Cardiac muscle cell (in vitro differentiated cells and primary cell): Measurements from ENCODE around the gene DLG5. TPM values are rescaled to one million over a fixed set of nuclear protein-coding genes. Genes with fewer than 3 reads are reported as not detected.
A peak's percentile ranks its signal among the peaks of the same experiment; 100 is the strongest.

ENCODE experiments used
- DNase-seq, 2 donors: peaks; one replicate each; pipeline versions ENCODE4 v3.0.0 to v3.0.0-alpha.2; 2010 to 2017; ENCODE audit warnings: low read depth in 1 of 2, low spot score in 1 of 2
- H3K27ac ChIP-seq: fragments of 200-600 bp; sonication (generic); 2 replicates; pipeline ENCODE4 v1.5.1; 2016
- H3K27me3 ChIP-seq: fragments of 200-600 bp; sonication (generic); 2 replicates; pipeline ENCODE4 v1.6.0; 2016; ENCODE audit warnings: control low read depth
- H3K36me3 ChIP-seq: fragments of 200-600 bp; sonication (generic); 2 replicates; pipeline ENCODE4 v1.5.1; 2016; ENCODE audit warnings: control low read depth
- H3K4me1 ChIP-seq: fragments of 200-600 bp; sonication (generic); 2 replicates; pipeline ENCODE4 v1.8.1; 2017; ENCODE audit warnings: low read depth, mild to moderate bottlenecking, mixed run types
- H3K4me3 ChIP-seq: fragments of 200-600 bp; sonication (generic); 2 replicates; pipeline ENCODE4 v1.5.1; 2016; ENCODE audit warnings: mild to moderate bottlenecking
- H3K9me3 ChIP-seq: fragments of 200-600 bp; sonication (generic); 2 replicates; pipeline ENCODE4 v1.5.1; 2017; ENCODE audit warnings: low read depth, mild to moderate bottlenecking, control low read depth
- CTCF ChIP-seq: IDR thresholded peaks from 2 replicates; pipeline ENCODE4 v1.5.1; 2012; ENCODE audit warnings: low read depth, mild to moderate bottlenecking, low read length
- polyA plus RNA-seq: library from polyadenylated mRNA; unstranded; fragments of >200 nt; fragmentation: Nextera tagmentation; extraction: Ambion mirVana; gene quantifications from 2 replicates; pipeline ENCODE4 v1.2.1, GENCODE V29; 2016
- total RNA-seq: library from RNA; depleted of rRNA; stranded (reverse); fragments of >200 nt; gene quantifications from 2 replicates; pipeline ENCODE4 v1.2.3, GENCODE V29; 2016

DLG5 gene
- total and polyA plus RNA-seq, 2 experiments from 2014 or later, result 20.3 to 64.4 TPM

- peaks cover 36% of the 10 kb centered on the region for H3K4me1 ChIP-seq
- H3K9me3 ChIP-seq, result no peaks in the 10 kb centered on the region
- H3K36me3 ChIP-seq, result no peaks in the 10 kb centered on the region
- H3K27me3 ChIP-seq, result no peaks in the 10 kb centered on the region
- no peak overlapping the region for H3K27ac ChIP-seq
- no peak overlapping the region for H3K4me3 ChIP-seq
- peak; percentile 20 for TF ChIP-seq CTCF
- DNase-seq, result no peak
Measured at GRCh38 chr10:77890097-77890496, 36.5 kb downstream of the DLG5 start.

DNA sequence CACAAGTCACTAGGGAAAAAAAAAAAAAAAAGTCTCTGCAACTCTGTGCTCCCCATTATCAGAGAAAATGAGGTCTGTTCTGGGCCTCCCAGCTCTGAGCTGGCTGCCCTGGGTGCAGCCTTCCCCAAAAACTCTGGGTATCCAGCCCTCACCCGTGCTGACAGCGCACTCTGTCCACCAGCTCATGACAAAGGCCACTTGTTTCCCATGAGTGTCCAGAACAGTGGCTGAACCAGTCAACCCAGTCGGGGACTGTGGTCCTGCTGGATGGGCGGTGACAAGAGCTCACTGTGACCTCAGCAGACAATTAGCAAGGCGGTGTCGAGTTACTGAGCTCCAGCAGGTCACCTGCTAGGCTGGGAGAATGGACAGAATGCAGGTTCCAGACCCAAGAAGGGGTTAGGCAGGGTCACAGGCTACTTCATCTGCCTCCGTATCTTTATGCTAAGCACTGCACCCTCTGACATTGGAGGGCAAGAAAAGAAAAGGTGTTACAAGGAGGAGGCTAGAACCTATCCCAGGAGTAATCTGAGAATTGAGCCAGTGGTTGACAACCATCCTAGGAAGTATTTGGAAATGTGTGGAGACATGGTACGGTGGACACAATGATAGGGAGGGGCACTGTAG is 37.2 kb downstream of the DLG5 start:
- H3K27me3 ChIP-seq, result no peaks in the 10 kb centered on the region
- DNase-seq, result peak in 1 of 2 donors; percentile 87
- H3K9me3 ChIP-seq, result no peaks in the 10 kb centered on the region
- H3K27ac ChIP-seq, result peak overlapping the region; percentile 53
- TF ChIP-seq CTCF, result no peak
- no peak overlapping the region for H3K4me3 ChIP-seq
- no peaks in the 10 kb centered on the region for H3K36me3 ChIP-seq
- H3K4me1 ChIP-seq, result peaks cover 36% of the 10 kb centered on the region

GRCh38 chr10:77888356-77888703 is 38.2 kb downstream of the DLG5 start:
- H3K27me3 ChIP-seq, result no peaks in the 10 kb centered on the region
- H3K4me3 ChIP-seq, result no peak overlapping the region
- no peak for TF ChIP-seq CTCF
- H3K27ac ChIP-seq, result peak overlapping the region; percentile 26
- DNase-seq, result peak in 1 of 2 donors; percentile 30
- H3K4me1 ChIP-seq, result peaks cover 36% of the 10 kb centered on the region
- H3K36me3 ChIP-seq, result no peaks in the 10 kb centered on the region
- no peaks in the 10 kb centered on the region for H3K9me3 ChIP-seq

DNA sequence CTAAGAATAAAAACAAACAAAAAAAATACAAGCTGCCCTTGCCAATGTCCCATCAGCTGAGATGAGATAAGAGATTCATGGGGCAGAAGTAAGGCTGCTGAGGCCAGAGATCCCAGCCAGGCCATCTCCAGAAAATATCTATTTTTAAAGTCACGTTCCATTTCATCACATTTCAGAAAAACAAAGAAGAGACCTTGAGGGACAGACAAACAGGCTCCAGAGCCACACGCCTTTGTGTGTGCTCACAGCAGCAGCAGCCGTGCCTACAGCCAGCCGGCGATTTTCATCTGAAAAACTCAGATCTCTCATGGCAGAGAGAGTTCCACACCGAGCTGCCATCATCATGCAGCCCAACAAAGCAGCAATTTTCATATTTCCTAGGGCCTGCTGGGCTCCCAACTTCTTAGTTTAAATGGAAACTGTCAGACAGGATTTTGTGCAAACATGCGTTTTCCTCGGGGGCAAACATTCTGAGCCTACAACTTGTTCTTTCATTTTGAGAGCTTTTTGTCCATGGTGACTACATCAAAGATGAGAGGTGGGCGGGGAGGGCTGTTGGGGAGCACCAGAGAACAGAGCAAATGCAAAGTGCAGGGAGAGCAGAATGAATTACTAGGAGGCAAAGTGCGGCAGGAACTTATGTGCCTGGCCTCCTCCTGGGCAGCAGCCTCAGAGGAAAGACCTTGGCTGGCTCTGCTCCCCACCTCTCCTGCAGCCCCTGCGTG is 38.8 kb downstream of the DLG5 start:
- H3K9me3 ChIP-seq, result no peaks in the 10 kb centered on the region
- TF ChIP-seq CTCF, result no peak
- peak overlapping the region; percentile 26 for H3K27ac ChIP-seq
- DNase-seq, result peak in 1 of 2 donors; percentile 19
- H3K4me1 ChIP-seq, result peaks cover 36% of the 10 kb centered on the region
- H3K27me3 ChIP-seq, result no peaks in the 10 kb centered on the region
- H3K4me3 ChIP-seq, result no peak overlapping the region
- H3K36me3 ChIP-seq, result no peaks in the 10 kb centered on the region

- peaks cover 36% of the 10 kb centered on the region for H3K4me1 ChIP-seq
- H3K27ac ChIP-seq, result no peak overlapping the region
- DNase-seq, result no peak
Measured at GRCh38 chr10:77886795-77887355, 39.7 kb downstream of the DLG5 start.

More at GRCh38 chr10:77886795-77887355, 39.7 kb downstream of the DLG5 start:
- TF ChIP-seq CTCF, result no peak
- Histone ChIP-seq H3K36me3 (no peaks in the 10 kb centered on the region), H3K27me3 (no peaks in the 10 kb centered on the region), H3K9me3 (no peaks in the 10 kb centered on the region), H3K4me3 (no peak overlapping the region)
